NCI-H146 (cell line): Measurements from ENCODE around the gene SLC9A5.

Source experiments
- DNase-seq: peaks from one replicate; lab custom pipeline; 2025; lab: John Stamatoyannopoulos, UW

Gene SLC9A5, protein sequence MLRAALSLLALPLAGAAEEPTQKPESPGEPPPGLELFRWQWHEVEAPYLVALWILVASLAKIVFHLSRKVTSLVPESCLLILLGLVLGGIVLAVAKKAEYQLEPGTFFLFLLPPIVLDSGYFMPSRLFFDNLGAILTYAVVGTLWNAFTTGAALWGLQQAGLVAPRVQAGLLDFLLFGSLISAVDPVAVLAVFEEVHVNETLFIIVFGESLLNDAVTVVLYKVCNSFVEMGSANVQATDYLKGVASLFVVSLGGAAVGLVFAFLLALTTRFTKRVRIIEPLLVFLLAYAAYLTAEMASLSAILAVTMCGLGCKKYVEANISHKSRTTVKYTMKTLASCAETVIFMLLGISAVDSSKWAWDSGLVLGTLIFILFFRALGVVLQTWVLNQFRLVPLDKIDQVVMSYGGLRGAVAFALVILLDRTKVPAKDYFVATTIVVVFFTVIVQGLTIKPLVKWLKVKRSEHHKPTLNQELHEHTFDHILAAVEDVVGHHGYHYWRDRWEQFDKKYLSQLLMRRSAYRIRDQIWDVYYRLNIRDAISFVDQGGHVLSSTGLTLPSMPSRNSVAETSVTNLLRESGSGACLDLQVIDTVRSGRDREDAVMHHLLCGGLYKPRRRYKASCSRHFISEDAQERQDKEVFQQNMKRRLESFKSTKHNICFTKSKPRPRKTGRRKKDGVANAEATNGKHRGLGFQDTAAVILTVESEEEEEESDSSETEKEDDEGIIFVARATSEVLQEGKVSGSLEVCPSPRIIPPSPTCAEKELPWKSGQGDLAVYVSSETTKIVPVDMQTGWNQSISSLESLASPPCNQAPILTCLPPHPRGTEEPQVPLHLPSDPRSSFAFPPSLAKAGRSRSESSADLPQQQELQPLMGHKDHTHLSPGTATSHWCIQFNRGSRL

GRCh38 chr16:67248401-67249177, at the start of gene SLC9A5:
Gene SLC9A5, plus strand, starts transcription at chr16:67248979. Its CDS starts 36 bp downstream, at chr16:67249015.
- peak; percentile 37 for DNase-seq

DNA sequence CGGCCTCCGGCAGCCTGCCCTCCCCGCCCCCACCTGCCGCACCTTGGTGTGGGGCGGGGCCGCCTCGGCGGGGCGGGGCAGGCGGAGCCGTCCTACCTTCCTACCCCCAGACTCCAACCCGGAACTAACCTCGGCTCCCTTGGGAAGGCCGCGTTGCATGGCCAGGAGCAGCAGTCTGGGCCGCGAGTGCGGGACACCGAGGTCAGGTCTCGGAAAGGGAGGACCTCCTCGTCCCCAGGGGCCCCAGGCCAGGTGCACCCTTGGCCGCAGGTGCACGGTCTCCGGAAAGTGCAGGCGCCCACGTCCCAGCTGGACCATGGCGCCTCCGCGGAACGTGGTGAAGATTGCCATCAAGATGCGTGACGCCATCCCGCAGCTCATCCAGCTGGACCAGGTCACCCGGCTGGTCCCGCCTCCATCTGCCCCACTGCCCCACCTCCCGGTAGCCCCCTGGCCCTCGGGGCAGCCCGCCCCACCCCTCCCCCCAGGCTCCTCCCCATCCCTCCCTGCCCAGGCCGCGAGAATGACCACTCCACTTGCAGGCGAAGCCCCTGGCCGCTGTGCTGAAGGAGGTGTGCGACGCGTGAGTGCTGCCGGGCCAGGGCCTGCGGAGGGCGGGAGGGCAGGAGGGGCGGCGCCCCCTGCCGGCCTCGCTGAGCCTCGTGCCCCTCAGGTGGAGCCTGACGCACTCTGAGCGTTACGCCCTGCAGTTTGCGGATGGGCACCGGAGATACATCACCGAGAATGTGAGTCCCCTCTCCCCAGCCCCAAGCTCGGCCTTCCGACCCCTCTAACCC, 49.6 kb upstream of the SLC9A5 start, which contains the start of gene ELMO3:
Gene ELMO3 (plus strand): TSS at position 121 of the 797 bp plus-strand sequence. CDS start 196 bp downstream, at position 317.
- DNase-seq: peak; percentile 80

- peak; percentile 41 for DNase-seq
Measured at GRCh38 chr16:67199808-67200198, 49.0 kb upstream of the SLC9A5 start.

GRCh38 chr16:67200491-67200890, 48.3 kb upstream of the SLC9A5 start:
- no peak for DNase-seq

DNA sequence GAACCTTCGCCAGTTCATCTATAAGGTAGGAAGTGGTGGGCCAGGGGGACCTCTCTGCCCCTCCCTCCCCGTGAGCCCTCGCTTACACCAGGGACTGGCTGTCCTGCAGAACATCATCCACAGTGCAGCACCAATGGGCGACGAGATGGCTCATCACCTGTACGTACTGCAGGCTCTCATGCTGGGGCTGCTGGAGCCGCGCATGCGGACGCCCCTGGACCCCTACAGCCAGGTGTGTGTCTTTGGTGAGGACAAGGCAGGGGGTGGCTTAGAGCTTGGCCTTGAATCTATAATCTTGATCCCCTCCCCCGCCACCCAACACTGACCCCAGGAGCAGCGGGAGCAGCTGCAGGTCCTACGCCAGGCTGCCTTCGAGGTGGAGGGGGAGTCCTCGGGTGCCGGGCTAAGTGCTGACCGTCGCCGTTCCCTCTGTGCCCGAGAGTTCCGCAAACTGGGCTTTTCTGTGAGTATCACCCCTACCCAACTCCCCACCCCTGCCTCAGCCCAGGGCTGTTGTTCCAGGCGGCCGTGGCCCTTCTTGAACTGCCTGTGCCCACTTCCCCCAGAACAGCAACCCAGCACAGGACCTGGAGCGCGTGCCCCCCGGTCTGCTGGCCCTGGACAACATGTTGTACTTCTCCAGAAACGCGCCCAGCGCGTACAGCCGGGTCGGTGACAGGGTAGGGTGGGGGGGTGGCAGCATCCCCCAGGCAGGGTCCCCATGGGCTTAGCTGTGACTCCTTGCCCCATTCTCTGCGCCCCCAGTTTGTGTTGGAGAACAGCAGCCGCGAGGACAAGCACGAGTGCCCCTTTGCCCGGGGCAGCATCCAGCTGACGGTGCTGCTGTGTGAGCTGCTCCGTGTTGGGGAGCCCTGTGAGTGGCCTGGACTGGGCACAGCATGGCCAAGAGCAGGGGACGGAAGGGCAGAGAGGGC, 47.1 kb upstream of the SLC9A5 start:
- DNase-seq: no peak

GRCh38 chr16:67202426-67202825, 46.4 kb upstream of the SLC9A5 start:
- no peak for DNase-seq

DNA sequence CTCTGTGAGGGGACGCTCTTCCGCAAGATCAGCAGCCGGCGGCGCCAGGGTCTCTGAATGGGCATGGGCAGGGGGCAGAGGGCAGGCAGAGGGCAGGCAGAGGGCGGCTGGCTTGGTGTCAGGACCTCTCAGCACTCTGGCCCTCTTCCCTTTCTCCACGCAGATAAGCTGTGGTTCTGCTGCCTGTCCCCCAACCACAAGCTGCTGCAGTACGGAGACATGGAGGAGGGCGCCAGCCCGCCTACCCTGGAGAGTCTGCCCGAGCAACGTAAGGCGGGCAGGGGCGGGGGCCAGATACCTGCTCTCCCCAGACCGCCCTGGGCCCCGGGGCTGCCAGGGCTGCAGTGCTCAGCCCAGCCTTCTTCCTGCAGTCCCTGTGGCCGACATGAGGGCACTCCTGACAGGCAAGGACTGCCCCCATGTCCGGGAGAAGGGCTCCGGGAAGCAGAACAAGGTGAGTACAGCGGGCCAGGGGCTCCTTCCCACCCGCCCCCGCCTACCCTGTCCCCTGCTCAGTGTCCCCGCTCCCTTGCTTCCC, 45.8 kb upstream of the SLC9A5 start:
- no peak for DNase-seq

DNA sequence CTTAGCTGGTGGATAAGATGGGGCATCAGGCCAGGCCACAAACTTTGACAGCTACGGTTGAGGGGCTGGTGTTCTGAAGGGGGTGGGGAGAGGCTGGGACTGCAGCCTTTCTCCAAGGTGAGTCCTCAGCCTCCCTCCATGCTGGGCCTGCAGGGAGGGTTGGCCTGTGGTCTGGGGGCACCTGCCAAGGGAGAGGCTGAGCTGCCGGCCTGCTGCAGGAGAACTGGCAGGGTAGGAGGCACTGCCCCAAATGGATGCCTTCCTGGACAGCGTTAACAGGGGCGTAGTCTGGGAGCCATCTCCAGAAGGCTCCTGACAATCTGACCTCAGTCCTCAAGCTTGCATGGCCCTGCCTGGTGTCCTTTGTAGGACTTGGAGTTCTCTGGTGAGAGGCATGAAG, 44.7 kb upstream of the SLC9A5 start:
- DNase-seq: no peak

DNA sequence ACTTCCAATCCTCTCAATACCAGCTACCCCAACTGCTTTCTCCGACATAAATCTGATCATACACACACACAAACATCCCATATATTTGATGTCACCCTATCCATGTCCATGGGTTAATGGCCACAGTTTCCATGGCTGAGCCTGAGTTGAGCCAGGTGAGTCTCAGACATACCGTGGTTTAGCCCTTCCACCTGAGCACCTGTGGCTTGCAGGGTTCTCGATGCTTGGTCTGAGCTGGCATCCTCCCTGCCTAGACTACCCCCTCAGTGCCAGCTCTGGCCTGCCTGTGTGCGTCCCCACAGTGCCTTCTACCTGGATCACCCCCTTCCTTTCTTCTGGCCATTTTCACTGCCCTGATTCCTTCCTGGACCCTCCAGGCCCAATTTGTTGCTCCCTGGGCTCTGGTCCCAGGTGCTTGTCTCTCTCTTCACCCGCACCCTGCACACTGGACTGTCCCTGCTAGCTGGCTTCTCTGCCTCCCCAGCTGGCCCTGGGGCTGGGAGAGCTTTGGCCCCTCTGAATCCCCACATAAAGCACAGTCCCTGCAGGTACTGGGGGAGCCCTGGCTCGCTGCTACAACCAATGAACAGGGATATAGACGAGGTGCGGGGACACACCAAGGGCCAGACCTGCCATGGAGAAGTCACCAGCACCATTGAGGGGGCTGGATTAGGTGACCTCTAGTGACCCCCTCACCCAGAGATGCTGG, 42.5 kb upstream of the SLC9A5 start:
- DNase-seq: no peak

DNA sequence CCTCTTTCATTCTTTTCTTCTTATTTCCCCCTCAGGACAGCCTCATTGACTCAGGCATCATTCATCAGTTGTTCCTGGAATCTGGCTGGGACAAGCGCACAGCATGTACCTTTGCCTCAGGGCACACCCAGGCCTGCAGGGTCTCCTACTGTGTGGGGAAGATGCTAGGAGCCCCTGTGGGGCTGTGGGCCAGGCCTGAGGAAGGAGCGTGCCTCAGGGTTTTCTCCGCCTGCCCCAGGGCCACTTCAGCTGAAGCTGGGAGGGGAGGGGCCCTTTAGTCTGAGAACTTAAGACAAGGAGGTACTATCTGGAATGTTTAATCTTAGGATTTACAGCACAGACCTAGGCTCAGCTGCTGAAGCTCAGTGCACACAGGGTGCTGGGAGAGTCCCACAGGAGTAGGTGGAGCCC, 41.9 kb upstream of the SLC9A5 start:
- no peak for DNase-seq

- no peak for DNase-seq
Measured at GRCh38 chr16:67207249-67208091, 41.3 kb upstream of the SLC9A5 start.

DNA sequence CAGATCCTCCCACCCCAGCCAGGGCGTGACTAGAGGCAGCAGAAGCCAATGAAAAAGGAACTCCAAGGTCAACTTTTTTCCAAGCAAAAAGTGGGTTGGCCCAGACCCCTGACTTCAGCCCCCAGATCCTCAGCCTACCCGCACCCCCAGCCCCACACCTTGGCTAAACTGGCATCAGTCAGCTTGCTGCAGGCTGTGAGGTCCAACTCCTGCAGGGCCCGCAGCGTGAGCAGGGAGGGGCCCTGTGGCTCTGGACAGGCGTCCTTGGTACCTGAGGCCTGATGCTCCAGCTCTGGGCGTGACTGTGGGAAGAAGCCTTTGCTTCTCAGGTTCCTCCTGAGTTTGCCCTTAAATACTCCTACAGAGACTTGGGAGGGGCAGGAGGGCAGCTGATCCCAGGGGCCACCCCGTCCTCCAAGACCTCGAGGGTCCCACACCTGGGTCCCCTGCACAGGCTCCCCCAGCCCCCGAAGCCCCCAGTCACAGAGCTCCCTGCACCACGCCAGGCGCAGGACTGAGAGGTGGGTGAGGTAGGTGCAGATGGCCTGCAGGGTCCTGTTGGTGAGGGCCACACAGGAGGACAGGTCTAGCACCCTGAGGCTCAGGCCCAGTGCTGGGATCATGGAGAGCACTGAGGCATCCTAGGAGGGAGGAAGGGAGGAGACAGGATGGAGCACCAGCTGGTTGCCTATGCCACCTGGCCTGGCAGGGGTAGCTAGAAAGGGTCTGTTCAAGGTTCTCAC, 40.5 kb upstream of the SLC9A5 start:
- no peak for DNase-seq

DNA sequence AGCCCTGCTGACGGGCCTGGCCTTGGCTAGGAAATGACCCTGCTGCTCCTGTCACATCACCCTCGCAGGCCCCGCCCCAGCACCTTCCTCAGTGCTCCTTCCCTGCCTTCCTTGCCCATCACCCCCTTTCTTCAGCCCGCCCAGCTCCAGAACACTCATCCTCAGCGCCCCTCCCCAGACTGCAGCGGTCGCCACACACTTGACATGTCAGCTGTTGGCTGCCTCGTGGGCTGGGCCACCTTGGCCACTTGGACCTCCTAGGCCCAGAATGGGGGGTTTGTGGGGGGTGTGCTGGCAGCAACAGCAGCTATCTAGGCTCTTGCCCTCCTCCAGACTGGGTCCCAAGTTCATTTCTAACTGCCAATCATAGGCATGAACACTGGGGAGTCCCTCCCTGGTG, 39.2 kb upstream of the SLC9A5 start:
- no peak for DNase-seq

DNA sequence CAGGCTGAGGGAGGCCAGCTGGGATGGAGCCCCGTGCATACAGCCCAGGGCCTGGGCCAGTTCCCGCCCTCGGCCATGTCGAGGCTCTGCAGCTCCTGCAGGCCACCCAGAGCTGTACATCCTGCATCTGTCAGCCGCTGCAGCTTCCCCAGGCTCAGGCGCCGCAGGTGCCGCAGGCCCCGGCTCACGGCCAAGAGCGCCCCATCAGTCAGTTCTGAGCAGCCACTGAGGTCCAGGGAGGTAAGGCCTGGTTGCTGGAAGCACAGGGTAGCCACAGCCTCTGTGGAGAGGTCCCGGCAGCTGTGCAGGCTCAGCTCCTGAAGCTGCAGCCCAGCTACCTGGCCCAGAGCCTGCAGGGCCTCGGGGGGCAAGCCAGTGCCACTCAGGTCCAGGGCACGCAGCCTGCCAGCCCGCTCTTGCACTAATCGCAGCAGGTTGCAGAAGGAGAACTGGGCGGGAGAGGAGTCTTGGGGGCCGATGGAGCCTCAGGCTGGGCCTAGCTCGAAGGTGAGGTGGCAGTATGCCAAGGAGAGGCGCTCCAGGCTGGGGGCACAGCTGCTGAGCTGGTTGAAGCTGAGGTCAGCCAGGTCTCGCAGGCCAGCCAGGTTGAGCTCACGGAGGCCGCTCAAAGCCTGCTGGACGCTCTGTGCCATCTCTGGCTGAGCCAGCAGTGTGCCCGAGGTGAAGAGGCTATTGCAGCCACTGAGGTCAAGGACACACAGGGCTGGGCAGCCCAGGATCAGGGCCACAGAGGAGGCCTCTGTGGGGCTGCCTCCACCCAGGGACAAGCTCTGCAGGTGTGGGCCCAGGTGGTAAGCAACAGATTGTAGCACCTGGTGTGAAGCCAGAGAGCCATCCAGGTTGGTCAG, 38.5 kb upstream of the SLC9A5 start:
- DNase-seq: no peak

DNA sequence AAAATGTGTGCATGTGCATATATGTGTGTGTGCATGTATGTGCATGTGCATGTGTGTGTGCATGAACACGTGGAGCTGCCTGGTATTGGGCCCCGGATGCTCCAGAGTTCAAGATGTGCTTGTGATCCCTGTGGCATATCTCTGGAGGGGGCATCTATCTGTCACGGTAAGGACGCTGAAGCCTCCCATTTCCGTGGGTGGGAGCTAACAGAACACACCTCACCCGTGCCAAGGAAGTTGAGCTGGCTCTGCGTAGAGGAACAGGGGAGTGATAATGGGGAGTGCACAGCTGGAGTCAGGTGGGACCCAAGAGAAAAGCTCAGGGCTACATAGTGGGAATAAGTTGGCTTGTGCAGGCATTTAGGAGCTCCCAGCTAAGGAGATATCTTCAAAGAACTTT, 37.1 kb upstream of the SLC9A5 start:
- no peak for DNase-seq

DNA sequence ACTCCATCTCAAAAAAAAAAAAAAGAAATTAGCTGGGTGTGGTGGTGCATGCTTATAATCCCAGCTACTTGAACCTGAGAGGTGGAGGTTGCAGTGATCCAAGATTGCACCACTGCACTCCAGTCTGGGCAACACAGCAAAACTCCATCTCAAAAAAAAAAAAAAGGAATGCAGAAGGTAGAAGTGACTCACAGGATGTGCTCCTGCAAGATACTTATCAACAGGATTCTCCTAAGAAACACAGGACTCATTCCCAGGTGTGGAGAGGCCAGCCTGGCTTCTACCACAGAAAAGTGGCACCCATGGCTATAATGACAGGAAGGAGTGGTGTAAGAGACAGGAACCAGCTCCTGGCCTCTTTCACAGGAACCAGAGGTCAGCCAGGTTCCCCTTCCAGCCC, 36.0 kb upstream of the SLC9A5 start:
- no peak for DNase-seq
